ENCODE data around the gene SPSB2. TPM values are rescaled to one million over a fixed set of nuclear protein-coding genes. Genes with fewer than 3 reads are reported as not detected.

The SPSB2 gene
- total and polyA plus RNA-seq, 9 donors = 0.38 to 14.7 (median 8.3) TPM

GRCh38 chr12:6851153-6851920 is 21.8 kb downstream of the SPSB2 start, which contains the start of gene CDCA3:
CDCA3 (minus strand) TSS chr12:6851286; CDS start chr12:6850952, 334 bp downstream.
- intact Hi-C loops (cut with DNase I) = no loop called here
- TF ChIP-seq, protein P1, sequence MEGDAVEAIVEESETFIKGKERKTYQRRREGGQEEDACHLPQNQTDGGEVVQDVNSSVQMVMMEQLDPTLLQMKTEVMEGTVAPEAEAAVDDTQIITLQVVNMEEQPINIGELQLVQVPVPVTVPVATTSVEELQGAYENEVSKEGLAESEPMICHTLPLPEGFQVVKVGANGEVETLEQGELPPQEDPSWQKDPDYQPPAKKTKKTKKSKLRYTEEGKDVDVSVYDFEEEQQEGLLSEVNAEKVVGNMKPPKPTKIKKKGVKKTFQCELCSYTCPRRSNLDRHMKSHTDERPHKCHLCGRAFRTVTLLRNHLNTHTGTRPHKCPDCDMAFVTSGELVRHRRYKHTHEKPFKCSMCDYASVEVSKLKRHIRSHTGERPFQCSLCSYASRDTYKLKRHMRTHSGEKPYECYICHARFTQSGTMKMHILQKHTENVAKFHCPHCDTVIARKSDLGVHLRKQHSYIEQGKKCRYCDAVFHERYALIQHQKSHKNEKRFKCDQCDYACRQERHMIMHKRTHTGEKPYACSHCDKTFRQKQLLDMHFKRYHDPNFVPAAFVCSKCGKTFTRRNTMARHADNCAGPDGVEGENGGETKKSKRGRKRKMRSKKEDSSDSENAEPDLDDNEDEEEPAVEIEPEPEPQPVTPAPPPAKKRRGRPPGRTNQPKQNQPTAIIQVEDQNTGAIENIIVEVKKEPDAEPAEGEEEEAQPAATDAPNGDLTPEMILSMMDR (IDR thresholded peaks at IDR 0.05) = no peak
- peak; percentile 36 for TF ChIP-seq POLR2A (IDR thresholded peaks at IDR 0.05)
- TF ChIP-seq EP300 (IDR thresholded peaks at IDR 0.05) = no peak

GRCh38 chr12:6850796-6851152 is 22.3 kb downstream of the SPSB2 start:
- Histone ChIP-seq H3K4me1 (ENCODE audit: insufficient read depth) (peaks cover 7% of the 10 kb centered on the region), H3K27me3 (no peaks in the 10 kb centered on the region), H3K36me3 (no peaks in the 10 kb centered on the region), H3K9me3 (no peaks in the 10 kb centered on the region), H3K27ac (no peak overlapping the region), H3K4me3 (no peak overlapping the region)
- DNase-seq = no peak
- WGBS, 3 donors = 38 to 44% (median 43%) methylated on average over 14 to 16 of the region's 16 CpGs
- intact Hi-C loops (cut with DNase I) = no loop called here
- TF ChIP-seq POLR2A (IDR thresholded peaks at IDR 0.05) (no peak), EP300 (IDR thresholded peaks at IDR 0.05) (no peak)
- TF ChIP-seq, protein P1 (IDR thresholded peaks at IDR 0.05) = no peak

More at GRCh38 chr12:6851153-6851920, 21.8 kb downstream of the SPSB2 start, which contains the start of gene CDCA3:
- Histone ChIP-seq H3K9me3 (no peaks in the 10 kb centered on the region), H3K27ac (peak within 1 kb of the TSS; percentile 48 to 91), H3K4me1 (ENCODE audit: insufficient read depth) (peaks cover 7% of the 10 kb centered on the region), H3K36me3 (no peaks in the 10 kb centered on the region), H3K4me3 (peak within 1 kb of the TSS; percentile 72), H3K27me3 (no peaks in the 10 kb centered on the region)
- peak; percentile 93 to 96 (median 94) for DNase-seq
- WGBS, 3 donors = 0 to 1% (median 0%) methylated on average over 37 of the region's 37 CpGs

DNA sequence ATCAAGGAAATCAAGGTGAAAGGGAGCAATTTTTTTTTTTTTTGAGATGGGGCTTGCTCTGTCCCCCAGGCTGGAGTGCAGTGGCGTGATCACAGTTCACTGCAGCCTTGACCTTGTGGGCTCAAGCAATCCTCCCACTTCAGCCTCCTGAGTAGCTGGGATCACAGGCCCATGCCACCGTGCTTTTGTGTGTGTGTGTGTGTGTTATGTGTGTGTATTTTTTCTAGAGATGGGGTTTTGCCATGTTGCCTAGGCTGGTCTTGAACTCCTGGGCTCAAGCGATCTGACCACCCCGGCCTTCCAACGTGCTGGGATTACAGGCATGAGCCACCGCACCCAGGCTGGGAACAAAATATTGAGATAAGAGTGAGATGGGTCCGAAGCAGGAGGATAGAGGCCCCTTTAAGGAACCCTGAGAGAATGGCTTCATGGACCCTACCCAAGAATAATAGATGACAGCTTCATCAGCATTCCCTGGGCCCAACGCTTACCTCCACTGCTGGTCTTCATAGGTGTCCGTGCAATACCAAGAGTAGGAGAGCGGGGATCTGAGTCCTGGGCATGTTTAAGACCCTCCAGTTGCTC is 23.0 kb downstream of the SPSB2 start:
- Histone ChIP-seq H3K27ac (no peak overlapping the region), H3K36me3 (no peaks in the 10 kb centered on the region), H3K27me3 (no peaks in the 10 kb centered on the region), H3K9me3 (no peaks in the 10 kb centered on the region), H3K4me3 (no peak overlapping the region), H3K4me1 (ENCODE audit: insufficient read depth) (peaks cover 7% of the 10 kb centered on the region)
- TF ChIP-seq POLR2A (IDR thresholded peaks at IDR 0.05) (no peak), EP300 (IDR thresholded peaks at IDR 0.05) (no peak)
- peak in 1 of 5 donors; percentile 22 for DNase-seq
- intact Hi-C loops (cut with DNase I) = no loop called here
- 53 to 60% (median 53%) methylated on average over 10 of the region's 10 CpGs for WGBS, 3 donors

DNA sequence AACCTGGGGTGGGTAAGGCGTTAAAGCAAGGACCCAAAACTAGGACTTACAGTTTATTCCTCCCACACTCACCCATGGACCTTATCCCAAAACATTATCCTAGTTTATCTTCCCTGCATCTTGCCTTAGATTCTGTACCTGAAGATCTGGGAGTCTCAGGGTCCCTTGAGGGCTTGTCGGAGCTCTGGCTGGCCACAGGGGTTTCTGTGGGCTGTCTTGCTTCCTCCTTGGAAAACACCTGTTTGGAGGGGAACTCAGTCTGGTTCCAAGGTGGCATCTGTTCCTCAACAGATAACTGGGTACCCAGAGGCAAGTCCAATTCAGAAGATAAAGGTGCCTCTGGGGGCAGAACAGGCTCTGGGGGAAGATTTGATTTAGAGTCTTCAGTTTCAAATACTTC is 23.7 kb downstream of the SPSB2 start:
- Histone ChIP-seq H3K4me3 (no peak overlapping the region), H3K27ac (no peak overlapping the region), H3K36me3 (no peaks in the 10 kb centered on the region), H3K4me1 (ENCODE audit: insufficient read depth) (peaks cover 7% of the 10 kb centered on the region), H3K27me3 (no peaks in the 10 kb centered on the region), H3K9me3 (no peaks in the 10 kb centered on the region)
- intact Hi-C loops (cut with DNase I) = no loop called here
- WGBS, 3 donors = 69 to 76% (median 70%) methylated on average over 2 of the region's 2 CpGs
- TF ChIP-seq EP300 (IDR thresholded peaks at IDR 0.05) = no peak
- TF ChIP-seq, protein P1 (IDR thresholded peaks at IDR 0.05) = no peak
- TF ChIP-seq POLR2A (IDR thresholded peaks at IDR 0.05) = no peak
- no peak for DNase-seq

DNA sequence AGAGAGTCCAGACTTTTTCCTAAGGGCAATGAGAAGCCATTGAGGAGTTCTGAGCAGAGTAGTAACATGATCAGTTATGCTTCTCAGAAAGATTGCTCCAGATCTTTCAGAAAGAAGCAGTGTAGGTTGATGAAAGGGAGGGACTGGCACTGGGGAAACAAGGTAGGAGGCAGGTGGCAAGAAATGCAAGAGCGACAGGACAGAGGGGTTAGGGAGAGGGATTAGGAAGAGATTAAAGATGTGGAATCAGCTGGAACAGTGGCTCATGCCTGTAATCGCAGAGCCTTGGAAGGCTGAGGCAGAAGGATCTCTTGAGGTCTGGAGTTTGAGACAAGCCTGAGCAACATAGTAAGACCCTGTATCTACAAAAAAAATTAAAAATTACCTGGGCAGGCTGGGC is 25.4 kb downstream of the SPSB2 start:
- 93 to 98% (median 96%) methylated on average over 2 of the region's 2 CpGs for WGBS, 3 donors
- H3K27ac ChIP-seq = no peak overlapping the region
- TF ChIP-seq EP300 (IDR thresholded peaks at IDR 0.05) = no peak
- TF ChIP-seq POLR2A (IDR thresholded peaks at IDR 0.05) = no peak
- TF ChIP-seq, protein P1 (IDR thresholded peaks at IDR 0.05) = no peak
- DNase-seq = no peak
- no peaks in the 10 kb centered on the region for H3K27me3 ChIP-seq
- H3K36me3 ChIP-seq = no peaks in the 10 kb centered on the region
- intact Hi-C loops (cut with DNase I) = no loop called here
- no peak overlapping the region for H3K4me3 ChIP-seq
- no peaks in the 10 kb centered on the region for H3K4me1 ChIP-seq (ENCODE audit: insufficient read depth)
- H3K9me3 ChIP-seq = no peaks in the 10 kb centered on the region
